GM21367 (cell line): Measurements from ENCODE around the gene IQCC.

Experiments
- ATAC-seq: cut with Tn5 transposase; IDR thresholded peaks from one replicate; pipeline ENCODE4 v1.9.1; 2021; ENCODE audit not compliant: unreplicated experiment

Gene IQCC

GRCh38 chr1:32221980-32222755 lies 16.7 kb downstream of the IQCC start, which contains the start of the genes EIF3I and TMEM234:
Gene EIF3I (plus strand): TSS chr1:32222407. CDS start chr1:32222442, 35 bp downstream.
Gene TMEM234 (minus strand): TSS chr1:32222353. CDS start chr1:32222322, 31 bp downstream.
- ATAC-seq, result peak; percentile 93

DNA sequence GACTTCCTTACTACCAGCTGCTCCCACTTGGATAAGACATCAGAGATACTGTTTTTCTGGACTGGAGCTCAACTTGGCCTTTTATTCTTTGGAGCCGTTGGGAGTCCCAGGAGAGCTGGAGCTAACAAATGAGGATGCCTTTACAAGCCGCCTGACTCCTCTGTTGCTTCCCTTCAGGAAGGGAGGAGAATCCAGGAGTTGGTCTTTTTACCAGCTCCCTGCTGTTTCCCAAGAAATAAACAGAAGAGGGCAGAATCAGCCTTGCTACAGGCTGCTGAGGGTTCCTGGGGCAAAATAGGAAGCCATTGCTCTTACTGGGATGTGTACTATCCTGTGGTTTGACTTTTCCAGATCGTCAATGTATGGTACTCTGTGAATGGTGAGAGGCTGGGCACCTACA lies 18.2 kb downstream of the IQCC start:
- ATAC-seq, result no peak

DNA sequence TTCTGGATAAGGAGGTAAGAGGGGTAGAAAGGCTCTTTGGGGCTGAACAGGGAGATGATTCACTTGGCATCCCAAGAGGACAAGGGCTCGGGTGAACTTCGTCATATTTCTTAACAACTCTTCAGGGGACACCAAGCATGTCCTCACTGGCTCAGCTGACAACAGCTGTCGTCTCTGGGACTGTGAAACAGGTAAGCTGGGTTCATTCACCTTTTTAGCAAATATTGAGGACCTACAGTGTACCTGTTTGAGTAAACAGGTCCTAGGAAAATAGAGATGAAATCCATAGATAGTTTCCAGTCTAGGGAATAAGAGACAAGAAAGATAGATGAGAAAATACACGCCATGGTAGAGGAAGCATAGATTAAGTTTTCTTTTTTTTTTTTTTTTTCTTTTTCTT lies 18.8 kb downstream of the IQCC start:
- no peak for ATAC-seq

DNA sequence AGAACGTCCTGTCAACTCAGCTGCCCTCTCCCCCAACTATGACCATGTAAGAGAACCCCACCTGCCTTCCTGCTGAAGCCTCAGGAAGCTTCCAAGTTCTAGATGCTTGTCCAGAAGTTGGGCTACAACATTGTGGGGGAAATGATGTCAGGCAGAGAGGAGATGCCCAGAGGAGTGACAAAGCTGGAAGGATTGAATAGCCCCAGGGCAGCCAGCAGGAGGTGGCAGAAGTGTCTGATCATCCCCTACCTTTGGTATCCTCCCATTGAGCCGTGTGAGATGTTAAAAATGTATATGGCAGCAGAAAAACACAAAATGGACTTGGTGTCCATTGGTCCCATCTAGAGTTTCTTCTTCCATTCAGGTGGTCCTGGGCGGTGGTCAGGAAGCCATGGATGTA lies 23.3 kb downstream of the IQCC start:
- no peak for ATAC-seq

- no peak for ATAC-seq
Observed at GRCh38 chr1:32231843-32232432, 26.5 kb downstream of the IQCC start.

DNA sequence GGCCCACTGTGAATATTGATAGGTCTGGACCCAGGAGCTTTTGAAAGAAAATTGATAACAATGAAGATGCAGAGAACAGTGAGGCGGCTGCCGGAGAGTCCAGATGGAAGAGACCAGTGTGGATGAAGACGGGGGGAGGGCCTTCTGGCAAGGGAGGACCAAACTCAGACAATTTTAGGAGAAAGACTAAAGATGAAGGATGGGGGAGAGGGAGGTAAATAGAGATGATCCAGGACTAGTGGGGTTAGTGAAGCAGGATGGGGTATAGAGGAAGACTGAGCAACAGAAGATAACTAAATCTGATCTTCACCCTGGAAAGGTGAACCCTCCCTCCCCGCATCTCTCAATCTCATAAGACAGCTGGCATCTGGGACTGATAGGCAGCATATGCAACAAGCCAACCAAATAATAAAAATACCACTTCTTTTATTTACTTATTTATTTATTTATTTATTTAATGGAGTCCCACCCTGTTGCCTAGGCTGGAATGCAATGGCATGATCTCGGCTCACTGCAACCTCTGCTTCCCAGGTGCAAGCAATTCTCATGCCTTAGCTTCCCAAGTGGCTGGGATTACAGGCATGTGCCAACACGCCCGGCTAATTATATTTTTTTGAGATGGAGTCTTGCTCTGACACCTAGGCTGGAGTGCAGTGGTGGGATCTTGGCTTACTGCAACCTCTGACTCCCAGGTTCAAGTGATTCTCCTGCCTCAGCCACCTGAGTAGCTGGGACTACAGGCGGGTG lies 27.3 kb downstream of the IQCC start:
- no peak for ATAC-seq

- ATAC-seq, result no peak
Observed at GRCh38 chr1:32234792-32235191, 29.3 kb downstream of the IQCC start.

DNA sequence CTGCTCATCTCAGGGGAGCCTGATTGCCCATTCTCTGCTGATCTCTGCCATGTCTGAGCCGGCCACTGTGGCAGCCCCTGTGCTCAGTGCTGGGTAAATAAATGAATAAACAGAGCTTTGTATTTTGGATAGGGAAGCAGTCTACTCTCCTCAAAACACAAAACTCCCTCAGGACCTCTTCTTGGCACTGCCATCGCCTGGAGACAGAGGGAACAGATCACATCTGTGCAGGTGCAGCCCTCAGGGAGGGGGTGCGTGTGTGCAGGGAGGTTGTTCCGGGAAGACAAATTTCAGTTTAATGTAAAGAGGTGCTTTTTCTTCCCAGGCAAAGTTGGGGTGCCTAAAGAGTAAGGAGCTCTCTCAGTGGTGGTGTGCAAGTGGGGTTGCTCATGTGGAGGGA lies 33.9 kb downstream of the IQCC start:
- no peak for ATAC-seq

DNA sequence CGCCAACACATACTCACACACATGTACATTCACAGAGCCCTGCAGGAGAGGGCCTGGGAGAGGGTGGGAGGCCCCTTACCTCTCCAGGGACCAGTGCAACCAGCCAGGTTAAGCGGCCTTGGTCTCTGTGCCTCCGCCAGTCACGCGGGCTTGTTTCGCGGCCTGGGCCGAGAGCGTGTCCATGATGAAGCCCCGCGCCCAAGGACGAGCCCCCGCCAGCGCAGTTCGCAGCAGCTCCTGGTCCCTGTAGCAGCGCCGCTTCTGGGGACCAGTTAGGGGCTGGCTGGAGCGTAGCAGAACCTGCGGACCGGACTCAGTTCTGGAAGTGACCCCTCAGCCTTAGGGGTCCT lies 34.3 kb downstream of the IQCC start:
- no peak for ATAC-seq

DNA sequence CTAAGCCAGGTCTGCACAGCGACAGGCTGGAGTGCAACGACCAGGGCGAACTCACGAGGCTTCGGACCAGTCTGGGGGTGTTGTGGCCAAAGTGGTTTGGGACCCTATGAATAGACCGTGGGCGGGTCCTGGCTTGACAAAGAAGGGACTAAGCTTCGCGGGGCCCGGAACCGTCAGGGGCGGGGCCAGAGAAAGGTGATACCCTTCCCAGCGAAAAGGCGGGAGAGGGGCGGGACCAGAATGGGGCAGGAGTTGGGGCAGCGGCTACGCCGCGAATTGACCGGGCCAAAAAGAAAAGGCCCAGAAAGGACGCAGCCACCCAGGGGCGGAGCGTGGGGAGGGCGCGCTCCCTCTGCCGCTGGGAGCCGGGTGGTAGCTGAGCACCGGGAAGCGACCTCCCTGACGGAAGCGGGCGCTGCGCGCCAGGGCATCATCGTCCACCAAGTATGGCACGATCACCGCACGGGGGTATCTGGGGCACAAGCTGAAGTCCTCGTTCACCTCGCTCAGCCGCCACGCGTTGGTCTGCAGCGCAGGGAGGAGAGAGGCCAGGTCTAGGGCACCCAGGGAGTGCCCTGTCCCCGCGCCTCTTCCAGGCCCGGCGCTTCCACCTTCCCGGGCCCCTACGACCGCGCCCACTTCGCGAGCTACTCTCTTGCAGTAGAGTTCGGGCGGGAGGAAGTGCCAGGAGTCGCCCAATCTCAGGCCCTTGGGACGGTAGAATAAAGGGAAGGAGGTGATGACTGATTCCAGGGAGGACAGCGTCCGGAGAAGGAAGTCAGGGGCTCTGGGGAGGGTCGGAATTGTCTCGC lies 34.9 kb downstream of the IQCC start:
- no peak for ATAC-seq

GRCh38 chr1:32241001-32241763 lies 35.7 kb downstream of the IQCC start:
- ATAC-seq, result no peak

DNA sequence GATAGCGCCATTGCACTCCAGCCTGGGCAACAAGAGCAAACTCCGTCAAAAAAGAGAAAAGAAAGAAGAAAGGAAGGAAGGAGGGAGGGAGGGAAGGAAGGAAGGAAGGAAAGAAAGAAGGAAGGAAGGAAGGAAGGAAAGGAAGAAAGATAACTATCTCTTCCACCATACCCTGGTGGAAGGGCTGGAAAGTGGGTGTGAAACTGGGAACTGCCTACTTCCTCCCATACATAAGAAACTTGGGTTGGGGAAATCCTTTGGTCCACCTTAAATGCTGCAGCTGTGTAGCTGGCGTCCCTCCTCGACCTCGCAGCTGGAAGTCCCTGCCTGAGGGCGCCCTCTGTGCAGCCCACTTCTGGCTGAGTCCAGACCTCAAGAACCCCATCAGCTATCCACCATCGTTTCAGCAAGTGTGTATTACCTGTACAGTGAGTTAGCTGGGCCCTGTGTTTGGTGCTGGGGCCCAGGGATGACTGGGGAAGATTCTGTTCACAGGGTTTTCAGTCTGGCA lies 36.9 kb downstream of the IQCC start:
- no peak for ATAC-seq

GRCh38 chr1:32246888-32247273 lies 41.4 kb downstream of the IQCC start, which contains the start of gene FAM167B:
Gene FAM167B (plus strand): TSS chr1:32247222. CDS start chr1:32247422, 200 bp downstream.
- no peak for ATAC-seq

DNA sequence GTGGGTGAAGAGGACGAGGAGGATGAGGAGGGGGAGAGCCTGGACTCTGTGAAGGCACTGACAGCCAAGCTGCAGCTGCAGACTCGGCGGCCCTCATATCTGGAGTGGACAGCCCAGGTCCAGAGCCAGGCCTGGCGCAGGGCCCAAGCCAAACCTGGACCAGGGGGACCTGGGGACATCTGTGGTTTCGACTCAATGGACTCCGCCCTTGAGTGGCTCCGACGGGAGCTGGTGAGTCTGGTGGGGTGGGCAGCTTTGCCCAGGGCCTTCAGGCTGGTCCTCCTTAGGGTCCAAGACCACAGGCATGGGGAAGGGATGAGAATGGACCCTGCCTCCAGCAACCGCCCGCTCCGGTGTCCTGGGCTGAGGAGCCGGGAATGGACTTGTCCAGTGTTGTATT lies 42.0 kb downstream of the IQCC start:
- ATAC-seq, result no peak

DNA sequence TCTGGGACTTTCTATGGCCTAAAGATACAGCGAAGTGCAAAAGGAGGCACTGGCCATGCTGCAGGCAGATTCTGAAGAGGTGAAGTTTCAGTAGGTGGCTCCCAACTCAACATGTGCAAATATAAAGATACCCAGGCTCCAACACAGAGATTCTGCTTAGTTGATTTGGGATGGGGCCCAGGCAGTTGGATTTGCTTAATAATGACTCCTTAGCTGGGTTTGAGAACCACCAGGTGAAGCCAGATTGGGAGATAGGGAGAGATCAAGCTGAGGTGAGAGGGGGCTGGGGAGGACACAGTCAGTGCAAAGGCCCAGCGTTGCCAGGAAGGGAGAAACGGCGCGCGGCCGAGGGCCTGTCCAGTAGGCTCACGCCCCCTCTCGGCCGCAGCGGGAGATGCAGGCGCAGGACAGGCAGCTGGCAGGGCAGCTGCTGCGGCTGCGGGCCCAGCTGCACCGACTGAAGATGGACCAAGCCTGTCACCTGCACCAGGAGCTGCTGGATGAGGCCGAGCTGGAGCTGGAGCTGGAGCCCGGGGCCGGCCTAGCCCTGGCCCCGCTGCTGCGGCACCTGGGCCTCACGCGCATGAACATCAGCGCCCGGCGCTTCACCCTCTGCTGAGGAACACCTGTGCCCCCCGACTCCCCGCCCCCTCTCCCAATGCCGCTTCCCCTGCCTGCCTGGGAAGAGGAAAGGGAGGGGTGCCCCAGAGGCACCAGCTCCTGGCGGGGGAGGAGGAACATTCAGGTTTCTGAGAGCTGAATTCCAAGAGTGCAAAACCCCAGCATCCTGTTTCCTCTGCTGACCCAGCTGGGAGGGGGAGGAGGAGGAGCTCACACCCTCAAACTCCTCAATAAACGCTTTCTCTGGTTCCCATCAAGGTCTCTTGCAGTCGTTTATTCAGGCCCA lies 42.8 kb downstream of the IQCC start:
- ATAC-seq, result no peak

DNA sequence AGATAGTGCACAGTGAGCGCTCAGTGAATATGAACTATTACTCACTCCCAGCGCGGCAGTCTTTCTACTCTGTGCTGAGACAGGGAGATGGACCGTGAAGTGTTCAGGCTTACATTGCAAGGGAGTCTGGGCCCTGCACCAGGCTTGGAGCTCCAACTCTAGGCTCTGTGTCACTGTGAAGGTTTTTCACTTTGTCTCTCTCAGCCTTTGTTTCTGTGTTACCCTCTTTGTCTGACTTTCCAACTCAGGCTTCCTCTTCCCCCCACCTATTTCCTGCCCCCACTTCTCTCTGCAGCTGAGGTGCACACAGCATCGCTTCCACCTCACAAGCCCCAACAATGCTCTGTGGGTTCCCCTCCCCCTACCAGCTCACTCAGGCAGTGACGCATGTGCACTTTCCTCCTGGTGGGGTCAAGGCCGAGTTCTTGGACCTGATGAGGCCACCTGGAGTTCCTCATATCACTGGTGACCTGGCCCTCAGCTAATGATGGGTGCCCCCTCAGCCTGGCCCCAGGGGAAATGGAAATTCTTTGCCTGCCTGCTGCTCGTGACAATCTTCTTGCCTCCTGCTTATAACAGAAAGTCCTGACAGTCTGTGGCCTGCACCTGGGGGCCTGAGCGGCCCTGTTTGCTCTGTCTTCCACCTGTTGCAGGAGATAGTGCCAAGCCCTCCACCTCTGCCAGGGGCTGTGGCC lies 44.5 kb downstream of the IQCC start:
- peak; percentile 34 for ATAC-seq

- no peak for ATAC-seq
Observed at GRCh38 chr1:32250893-32251716, 45.6 kb downstream of the IQCC start, which contains the start of gene LCK. Gene LCK (plus strand): TSS chr1:32251265. CDS start chr1:32274330, 23,065 bp downstream.
